HG02973 (cell line): Measurements from ENCODE around the gene ZFYVE27.
"Not testable (repeated sequence)": the region's sequence is repeated elsewhere in the genome, so short reads cannot be mapped to it uniquely, and the experiment has no call there.

ENCODE experiments used
- ATAC-seq: cut with Tn5 transposase; IDR thresholded peaks from one replicate; pipeline ENCODE4 v1.9.1; 2021; ENCODE audit warnings: moderate library complexity; ENCODE audit not compliant: unreplicated experiment

Gene ZFYVE27, protein sequence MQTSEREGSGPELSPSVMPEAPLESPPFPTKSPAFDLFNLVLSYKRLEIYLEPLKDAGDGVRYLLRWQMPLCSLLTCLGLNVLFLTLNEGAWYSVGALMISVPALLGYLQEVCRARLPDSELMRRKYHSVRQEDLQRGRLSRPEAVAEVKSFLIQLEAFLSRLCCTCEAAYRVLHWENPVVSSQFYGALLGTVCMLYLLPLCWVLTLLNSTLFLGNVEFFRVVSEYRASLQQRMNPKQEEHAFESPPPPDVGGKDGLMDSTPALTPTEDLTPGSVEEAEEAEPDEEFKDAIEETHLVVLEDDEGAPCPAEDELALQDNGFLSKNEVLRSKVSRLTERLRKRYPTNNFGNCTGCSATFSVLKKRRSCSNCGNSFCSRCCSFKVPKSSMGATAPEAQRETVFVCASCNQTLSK

DNA sequence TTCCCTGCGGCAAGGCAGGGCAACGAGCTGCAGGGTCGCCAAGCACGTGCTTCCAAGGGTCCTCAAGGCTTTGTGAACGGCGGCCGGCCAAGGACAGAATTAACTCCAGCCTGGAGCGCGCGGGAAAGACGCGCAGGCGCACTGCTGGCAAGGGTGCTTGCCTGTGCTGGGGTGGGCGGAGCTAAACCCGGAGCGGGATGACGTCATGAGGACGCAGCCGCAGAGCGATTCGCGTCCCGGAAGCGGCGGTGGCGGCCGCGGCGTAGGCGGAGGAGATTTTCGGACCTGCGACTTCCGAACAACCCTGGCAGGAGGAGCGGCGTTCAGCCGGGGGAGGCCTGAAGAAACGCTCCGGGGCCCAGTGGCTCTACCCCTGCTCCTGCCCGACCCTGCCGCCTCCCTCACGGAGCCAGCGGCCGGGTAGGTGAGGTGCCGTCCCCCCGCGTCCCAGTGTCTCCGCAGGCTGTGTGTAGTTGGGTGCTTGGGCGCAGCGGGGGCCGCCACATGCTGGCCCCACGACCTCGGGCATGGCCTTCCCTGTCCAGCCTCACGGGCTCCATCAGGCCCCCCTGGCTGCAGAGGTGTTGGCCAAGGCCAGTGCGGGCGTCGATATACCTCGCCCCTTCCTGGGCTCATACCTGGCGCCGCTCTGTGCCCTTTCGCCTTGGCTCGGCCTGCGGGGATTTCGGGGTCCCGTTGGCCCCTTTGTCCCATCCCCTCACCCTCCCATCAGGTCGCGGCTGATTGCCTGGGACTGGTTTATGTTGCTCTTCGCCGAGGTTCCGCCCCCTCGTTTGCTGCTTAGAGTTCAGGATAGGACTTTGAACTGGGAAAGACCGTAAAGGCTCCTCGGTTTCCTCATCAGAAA is at the start of gene ZFYVE27:
ZFYVE27 (plus strand) TSS at position 227 of the 868 bp plus-strand sequence. CDS start 1,350 bp downstream, outside the sequence.
- ATAC-seq: peak; percentile 75

DNA sequence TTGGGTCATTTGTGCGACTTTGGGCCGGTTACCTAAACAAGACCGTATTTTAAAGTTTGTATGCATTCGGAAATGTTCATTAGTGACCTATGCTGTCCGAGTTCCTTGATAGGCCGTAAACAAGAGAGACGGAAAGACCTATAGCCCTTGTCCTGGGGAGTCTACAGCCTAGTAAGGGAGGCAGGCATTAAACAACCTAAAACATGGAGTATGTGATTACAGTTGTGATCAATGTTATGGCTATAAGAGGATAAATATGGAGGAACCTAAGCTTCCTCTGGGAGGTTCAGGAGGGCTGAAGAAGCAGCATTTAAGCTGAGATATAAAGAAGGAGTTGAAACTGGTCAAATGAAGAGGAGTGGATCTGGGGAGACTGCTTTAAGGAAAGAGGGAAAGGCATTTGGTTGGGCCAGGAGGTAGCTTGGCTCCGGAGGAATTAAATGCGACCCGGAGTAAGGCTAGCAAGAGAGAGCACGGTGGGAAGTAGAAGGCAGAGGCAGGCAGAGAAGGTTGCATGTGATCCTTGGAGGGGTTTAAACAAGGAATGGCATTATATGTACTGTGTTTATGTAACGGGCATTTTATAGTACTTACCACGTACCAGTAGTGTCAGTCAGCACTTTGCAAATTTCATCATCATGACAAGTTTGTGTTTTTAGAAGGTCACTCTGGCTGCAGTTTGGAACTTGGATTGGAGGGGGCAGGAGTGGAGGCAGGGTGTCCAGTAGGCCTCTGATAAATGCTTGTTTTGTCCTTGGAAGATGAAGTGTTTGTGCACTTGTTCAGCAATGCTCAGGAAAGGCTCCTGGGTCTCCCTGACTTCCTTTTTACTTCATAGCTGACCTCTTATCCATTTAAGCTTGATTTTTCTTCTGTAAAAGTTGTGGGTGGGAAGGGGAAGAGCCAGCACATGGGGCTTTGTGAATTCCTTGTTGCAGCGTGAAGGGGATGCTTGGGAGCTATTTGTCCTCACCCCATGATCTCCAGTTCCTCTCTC is 48.8 kb upstream of the ZFYVE27 start:
- ATAC-seq: no peak

DNA sequence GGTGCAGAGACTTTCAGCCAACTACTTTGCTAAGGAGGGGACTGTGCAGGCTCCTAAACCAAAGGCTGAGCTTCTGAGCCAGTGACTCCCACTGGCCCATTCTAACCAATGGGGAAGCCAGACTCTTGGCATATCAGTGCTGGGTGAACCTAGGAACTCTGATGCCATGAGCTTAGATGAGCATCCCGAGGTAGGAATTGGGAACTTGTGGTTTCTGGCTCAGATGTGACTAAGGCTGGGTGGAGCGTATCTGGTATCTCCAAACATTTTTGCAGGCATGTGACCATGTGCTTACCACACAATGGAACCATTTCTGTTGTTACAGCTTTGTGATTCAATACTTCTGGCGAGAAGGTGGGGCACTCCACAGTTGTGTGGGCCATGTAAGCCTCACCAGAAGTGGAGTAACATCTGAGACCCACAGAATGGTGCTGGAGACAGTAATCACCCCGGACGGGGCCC is 47.3 kb upstream of the ZFYVE27 start:
- ATAC-seq: no peak

DNA sequence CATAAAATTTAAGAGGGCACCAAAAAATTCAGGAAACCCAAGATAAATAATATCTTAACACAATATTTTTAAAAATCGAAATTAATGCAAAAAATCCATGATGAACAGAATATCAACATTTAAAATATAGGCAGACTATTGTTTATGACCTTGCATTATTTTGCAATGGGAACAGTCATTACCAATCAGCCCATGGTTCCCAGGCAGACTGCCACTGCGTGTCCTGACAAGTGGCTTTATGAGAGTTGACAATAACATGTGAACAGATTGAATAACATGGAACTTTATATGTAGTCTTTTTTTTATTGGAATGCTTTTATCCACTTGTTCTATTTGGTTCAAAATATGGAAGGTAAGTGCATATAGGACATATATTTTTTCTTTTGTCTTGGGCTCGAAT is 46.8 kb upstream of the ZFYVE27 start:
- no peak for ATAC-seq

DNA sequence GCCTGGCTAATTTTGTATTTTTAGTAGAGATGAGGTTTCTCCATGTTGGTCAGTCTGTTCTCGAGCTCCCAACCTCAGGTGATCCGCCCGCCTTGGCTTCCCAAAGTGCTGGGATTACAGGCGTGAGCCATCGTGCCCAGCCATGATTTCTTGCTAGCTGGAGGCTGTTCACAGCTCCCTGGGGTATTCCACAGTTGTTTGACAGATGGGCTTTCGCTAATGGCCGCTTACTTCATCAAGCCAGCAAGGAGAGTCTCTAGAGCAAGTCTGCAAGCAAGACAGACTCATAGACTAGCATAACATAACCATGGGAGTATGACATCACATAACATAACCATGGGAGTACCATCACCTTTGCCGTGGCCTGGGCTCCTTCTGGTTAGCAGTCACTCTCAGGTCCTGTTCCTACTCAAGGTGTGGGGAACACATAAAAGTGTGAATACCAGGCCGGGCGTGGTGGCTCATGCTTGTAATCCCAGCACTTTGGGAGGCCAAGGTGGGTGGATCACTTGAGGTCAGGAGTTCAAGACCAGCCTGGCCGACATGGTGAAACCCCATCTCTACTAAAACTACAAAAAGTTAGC is 38.8 kb upstream of the ZFYVE27 start:
- not testable (repeated sequence) for ATAC-seq

DNA sequence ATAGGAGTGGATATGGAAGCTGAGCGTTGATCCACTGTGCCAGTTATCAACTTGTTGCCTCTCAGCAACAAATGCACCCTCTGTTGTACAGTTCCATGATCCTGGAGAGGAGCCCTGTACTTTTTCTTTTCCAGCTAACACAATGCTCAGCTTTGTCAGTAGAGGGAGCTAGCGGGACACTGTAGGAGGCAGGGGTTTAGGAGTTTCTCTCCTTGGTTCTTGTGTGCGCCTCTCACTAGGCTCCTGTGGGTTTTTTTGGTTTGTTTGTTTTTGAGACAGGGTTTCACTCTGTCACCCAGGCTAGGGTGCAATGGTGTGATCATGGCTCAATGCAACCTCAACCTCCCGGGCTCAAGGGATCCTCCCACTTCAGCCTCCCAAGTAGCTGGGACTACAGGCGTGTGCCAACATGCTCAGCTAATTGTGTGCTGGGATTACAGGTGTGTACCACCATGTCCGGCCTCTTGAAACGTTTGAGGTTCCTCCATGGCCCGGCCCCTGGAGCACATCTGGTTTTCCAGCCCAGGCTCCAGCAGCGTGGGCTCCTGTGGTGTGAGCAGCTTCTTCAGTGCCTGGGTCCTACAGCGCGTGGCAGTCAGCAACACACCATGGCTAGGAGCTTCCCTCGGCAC is 35.4 kb upstream of the ZFYVE27 start:
- peak; percentile 65 for ATAC-seq

DNA sequence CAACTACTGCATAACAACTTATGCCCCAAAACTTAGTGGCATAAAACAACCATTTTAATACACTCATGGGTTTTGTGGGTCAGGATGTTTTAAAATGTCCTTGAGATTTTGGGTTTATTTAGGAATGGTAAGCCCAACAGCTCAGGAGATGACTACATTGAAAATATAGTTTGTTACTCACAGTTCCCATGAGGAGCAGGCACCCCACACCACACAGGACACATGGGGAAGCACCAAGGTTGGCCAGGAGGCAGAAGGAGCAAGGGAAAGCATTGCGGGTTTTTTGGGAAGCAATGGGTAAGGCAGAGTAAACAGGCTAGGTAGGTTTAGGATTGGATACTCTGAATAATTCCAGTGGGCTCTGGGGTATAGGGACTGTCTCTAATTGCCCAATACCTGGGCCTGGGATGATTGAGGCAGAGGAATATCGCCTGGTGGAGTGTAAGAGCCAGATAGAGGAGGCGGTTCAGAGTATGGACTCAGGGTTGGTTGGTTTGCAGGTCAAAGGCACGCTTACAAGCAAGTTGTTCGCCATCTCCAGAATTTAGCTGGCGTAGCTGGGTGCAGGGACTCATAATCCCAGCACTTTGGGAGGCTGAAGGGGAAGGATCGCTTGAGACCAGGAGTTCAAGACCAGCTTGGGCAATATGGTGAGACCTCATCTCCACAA is 33.4 kb upstream of the ZFYVE27 start:
- no peak for ATAC-seq

DNA sequence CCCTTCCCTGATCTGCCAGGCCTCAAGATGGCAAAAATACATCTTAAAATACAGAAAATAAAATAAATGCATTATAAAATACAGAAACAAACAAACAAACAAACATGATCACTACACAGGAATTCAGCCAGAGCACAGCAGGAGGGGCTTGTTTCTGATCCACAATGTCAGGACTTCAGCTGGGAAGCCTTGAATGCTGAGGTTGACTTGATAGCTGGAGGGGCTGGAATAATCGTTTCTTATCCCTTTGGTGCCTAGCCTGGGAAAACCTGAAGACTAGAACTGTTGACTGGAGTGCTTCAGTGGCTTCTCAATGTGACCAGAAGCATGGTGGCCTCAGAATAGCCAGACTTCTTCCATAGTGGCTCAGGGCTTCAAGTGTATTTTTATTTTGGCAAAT is 32.6 kb upstream of the ZFYVE27 start:
- ATAC-seq: no peak

DNA sequence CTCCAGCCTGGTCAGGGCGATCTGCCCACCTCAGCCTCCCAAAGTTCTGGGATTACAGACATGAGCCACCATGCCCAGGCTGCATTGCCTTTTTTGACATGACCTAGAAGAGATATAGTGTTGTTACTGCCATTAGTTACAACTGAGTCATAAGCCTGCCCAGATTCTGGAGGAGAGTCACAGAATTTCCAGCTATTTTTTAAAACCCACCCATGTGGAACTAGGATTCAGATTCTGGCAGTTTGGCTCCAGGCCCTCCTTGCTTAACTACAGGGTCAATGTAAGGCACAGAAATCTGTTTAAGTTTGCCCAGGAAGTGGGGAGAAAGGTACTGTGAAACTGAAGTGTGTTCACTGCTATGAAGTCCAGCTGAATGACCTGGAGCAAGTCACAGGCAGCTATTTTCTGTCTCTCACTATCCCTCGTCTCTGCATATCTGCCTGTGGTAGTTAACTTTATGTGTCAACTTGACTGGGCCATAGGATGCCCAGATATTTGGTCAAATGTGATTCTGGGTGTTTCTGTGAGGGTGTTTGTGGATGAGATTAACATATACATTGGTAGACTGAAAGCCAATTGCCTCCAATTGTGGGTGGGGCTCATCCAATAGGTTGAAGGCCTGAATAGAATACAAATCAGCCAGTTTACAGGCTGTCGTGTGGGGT is 31.8 kb upstream of the ZFYVE27 start:
- no peak for ATAC-seq

DNA sequence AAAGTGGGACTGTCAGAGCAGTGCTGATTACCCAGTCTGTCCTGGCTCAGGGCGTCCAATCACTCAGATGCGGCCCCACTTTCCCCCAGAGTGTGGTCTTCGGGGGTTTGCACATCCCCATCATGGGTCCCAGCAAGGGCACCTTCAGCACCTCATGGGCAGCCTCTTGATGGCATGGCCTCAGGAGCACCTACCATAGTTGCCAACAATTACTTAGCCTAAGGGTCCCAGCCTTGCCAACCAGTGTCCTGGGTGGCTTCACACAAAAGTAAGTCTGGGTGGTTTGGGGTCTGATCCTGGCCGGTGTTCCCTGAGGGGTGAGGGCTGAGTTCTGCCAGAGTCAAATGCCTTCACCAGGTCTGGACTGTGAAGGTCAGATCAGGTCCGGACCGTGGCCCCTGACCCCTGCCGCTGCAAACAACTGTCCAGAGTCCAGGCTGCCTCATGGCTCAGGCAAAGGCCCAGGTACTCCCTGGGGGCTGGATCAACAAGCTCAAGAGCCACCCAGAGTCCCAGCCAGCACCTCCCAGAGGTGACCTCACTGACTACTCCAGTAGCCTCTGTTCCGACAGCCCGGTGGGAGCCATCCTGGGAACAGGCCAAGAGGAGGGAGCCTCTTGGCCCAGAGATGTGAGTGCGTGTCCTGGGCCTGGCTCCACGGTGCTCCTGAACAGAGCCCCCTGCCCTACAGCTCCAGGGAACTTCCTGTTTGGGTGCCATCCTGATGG is 29.6 kb upstream of the ZFYVE27 start:
- no peak for ATAC-seq

DNA sequence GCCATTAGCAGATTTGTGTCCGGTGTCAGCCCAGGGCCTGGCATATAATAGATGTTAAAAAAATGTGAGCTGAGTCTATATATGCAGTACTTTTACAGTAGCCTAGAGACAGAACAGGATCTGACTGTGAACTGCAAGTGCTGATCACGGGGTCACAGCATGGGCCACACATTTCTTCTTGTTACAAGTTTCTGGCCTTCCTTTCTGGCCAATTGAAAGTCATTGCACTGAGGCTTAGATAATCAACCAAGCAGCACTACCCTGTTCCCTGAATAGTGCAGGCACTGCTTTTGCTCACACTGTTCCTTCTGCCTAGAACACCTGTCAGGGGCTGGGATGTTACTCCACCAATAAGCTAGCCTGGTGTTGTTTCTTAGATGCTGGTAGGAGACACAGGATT is 28.8 kb upstream of the ZFYVE27 start:
- ATAC-seq: no peak

DNA sequence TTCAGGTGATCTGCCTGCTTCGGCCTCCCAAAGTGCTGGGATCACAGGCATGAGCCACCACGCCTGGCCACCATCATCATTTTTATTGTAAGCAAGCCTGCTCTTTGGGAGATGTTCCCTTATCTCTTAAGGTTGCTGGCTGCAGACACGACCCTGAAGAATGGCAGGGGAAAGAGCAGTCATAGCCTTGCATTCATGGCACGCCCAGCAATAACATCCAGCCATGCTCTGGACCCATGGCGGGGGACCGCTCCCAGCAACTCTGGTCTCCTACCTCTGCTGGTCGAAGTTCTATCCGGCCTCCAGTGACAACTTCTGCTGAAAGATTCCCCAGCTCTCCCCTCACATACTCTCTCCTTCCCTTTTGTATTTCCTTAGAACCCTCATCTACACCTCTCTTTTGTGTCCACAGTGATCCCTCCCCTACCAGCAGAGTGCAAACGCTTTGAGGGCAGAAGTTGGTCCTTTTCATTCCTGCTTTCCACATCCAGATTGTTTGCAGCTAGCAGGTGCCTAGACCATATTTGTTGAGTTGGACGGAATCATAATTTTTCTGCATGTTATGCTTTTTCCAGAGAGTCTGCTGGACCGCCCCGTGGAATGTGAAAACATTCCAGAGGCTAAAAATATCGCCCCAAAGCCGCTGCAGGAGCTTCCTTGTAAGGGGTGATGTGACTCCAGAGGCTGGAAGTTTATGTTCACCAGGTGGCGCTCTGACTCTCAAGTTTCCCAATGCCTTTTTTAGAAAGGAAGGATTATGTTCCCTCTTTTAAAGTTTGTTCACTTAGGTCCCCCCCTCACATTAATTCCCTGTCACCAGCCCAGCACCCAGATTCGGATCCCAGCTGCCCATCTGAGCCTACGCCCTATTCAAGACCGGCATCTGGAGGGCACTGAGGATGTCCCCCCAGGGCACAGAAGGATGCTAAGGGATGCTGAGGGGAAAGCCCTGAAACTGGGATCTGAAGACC is 27.7 kb upstream of the ZFYVE27 start:
- no peak for ATAC-seq

DNA sequence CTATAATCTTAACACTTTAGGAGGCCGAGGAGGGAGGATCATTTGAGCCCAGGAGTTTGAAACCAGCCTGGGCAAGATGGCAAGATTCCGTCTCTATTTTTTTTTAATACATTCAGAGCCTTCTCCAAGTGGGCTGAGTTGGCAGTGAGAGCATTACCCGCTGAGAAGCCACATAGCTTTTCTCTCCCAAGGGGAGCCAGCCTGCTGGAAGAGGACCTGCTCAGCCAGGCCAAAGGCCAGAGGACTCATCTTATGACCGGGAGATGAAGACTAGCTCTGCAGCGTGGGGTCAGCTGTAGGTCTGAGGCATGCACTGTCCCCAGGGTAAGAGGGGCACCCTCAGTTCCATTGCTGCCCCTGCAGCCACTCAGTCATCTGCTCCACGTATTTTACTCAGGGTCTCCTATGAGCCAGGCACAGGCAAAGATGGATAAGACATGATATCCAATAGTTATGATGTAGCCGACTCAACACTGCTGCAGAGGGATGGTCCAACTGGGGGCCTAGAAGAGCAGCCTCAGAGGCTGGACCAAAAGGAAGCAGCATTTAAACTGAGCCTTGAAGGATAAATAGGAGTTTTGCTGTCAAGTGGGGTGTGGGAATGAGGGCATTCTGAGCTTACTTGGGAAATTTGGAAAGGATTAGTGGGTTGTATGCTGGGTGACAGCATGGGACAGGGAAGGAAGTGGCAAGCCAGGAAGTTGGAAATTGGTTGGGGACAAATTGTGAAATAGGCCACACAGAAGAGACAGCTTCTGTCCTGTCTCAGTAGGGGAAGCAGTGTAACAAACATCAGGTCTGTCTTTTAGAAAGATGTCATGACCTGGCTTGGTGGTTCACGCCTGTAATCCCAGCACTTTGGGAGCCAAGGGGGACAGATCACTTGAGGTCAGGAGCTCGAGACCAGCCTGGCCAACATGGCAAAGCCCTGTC is 25.0 kb upstream of the ZFYVE27 start:
- no peak for ATAC-seq

DNA sequence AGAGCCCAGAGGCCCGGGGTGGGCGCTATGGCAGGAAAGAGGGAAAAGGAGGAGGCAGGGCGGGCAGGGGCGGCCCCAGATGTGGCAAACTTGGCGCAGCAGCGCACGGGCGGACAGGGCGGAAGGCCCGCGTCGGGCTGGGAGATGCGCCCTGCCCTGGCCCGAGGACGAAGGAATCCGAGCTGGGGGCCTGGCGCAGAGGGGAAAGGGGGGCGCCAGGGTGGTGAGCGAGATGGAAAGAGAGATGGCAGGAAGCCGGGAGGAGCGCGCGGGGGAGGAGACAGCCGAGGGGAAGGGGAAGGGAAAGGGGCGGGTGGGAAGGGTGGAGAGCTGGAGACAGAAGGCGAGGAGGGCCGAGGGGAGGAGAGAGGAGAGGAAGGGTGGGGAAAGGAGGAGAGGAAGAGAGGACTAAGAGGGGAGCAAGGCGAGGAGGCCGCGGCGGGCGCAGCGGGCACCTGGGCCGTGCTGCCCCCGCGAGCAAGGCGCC is 23.5 kb upstream of the ZFYVE27 start, which contains the start of gene MARVELD1:
MARVELD1 (plus strand) TSS at position 392 of the 487 bp plus-strand sequence. CDS start 147 bp downstream, outside the sequence.
- ATAC-seq: no peak

DNA sequence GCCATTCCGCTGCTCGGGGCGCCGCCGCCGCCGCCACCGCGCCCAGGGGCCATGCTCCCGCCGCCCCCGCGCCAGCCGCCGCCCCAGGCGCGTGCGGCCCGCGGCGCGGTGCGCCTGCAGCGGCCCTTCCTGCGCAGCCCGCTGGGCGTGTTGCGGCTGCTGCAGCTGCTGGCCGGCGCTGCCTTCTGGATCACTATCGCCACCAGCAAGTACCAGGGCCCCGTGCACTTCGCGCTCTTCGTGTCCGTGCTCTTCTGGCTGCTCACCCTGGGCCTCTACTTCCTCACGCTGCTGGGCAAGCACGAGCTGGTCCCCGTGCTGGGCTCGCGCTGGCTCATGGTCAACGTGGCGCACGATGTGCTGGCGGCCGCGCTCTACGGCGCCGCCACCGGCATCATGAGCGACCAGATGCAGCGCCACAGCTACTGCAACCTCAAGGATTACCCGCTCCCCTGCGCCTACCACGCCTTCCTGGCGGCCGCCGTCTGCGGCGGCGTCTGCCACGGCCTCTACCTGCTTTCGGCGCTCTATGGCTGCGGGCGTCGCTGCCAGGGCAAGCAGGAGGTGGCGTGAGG is 23.0 kb upstream of the ZFYVE27 start:
- peak; percentile 72 for ATAC-seq
